T-helper 2 cell treated with Interferon-gamma antibody and Interleukin-4, amounts not matched to agents 5 μg/mL and 100 μg/mL, for 36 hours (primary cell): ENCODE measurements around the gene RANBP6.
"Not testable (repeated sequence)": the region's sequence is repeated elsewhere in the genome, so short reads cannot be mapped to it uniquely, and the experiment has no call there.

Experiments
- DNase-seq: peaks from one replicate; pipeline ENCODE4 v3.0.0; 2021; ENCODE audit warnings: low spot score
- H3K27ac Mint-ChIP-seq: one replicate; pipeline ENCODE4 v1.8.0; 2021; ENCODE audit warnings: mild to moderate bottlenecking, mixed read lengths
- H3K27me3 Mint-ChIP-seq: one replicate; pipeline ENCODE4 v1.8.0; 2021; ENCODE audit warnings: low read depth, mixed read lengths
- H3K36me3 Mint-ChIP-seq: one replicate; pipeline ENCODE4 v1.8.0; 2021; ENCODE audit warnings: low read depth, mixed read lengths
- H3K4me1 Mint-ChIP-seq: one replicate; pipeline ENCODE4 v1.8.0; 2021; ENCODE audit warnings: low read depth, mixed read lengths
- H3K4me3 Mint-ChIP-seq: one replicate; pipeline ENCODE4 v1.8.0; 2022; ENCODE audit warnings: mild to moderate bottlenecking, moderate library complexity, mixed read lengths
- H3K9me3 Mint-ChIP-seq: one replicate; pipeline ENCODE4 v1.8.0; 2021; ENCODE audit warnings: mixed read lengths

The RANBP6 gene

GRCh38 chr9:6015278-6016157 is at the start of gene RANBP6:
Gene RANBP6 (minus strand): TSS chr9:6015624. CDS start chr9:6015607, 17 bp downstream.
- H3K36me3 Mint-ChIP-seq: peaks cover 40% of the 10 kb centered on the region
- H3K27me3 Mint-ChIP-seq: no peaks in the 10 kb centered on the region
- H3K4me1 Mint-ChIP-seq: peaks cover 36% of the 10 kb centered on the region
- H3K4me3 Mint-ChIP-seq: peak within 1 kb of the TSS; percentile 97
- peak; percentile 88 for DNase-seq
- H3K9me3 Mint-ChIP-seq: peaks cover 5% of the 10 kb centered on the region
- peak within 1 kb of the TSS; percentile 98 for H3K27ac Mint-ChIP-seq

GRCh38 chr9:6063146-6063545 is 47.7 kb upstream of the RANBP6 start:
- DNase-seq, H3K36me3 Mint-ChIP-seq, H3K4me3 Mint-ChIP-seq, H3K27ac Mint-ChIP-seq, H3K4me1 Mint-ChIP-seq: not testable (repeated sequence)
- Mint-ChIP-seq H3K27me3 (peaks cover 41% of the 10 kb centered on the region), H3K9me3 (peaks cover 24% of the 10 kb centered on the region)

GRCh38 chr9:6055666-6056065 is 40.2 kb upstream of the RANBP6 start:
- Mint-ChIP-seq H3K9me3 (peaks cover 3% of the 10 kb centered on the region), H3K27ac (no peak overlapping the region), H3K27me3 (peaks cover 31% of the 10 kb centered on the region), H3K4me3 (no peak overlapping the region), H3K4me1 (peaks cover 6% of the 10 kb centered on the region), H3K36me3 (no peaks in the 10 kb centered on the region)
- DNase-seq: no peak

- Mint-ChIP-seq H3K4me3 (no peak overlapping the region), H3K36me3 (no peaks in the 10 kb centered on the region), H3K27me3 (peaks cover 26% of the 10 kb centered on the region), H3K4me1 (peaks cover 6% of the 10 kb centered on the region), H3K27ac (no peak overlapping the region), H3K9me3 (no peaks in the 10 kb centered on the region)
- DNase-seq: peak; percentile 20
Measured at GRCh38 chr9:6055216-6055615, 39.8 kb upstream of the RANBP6 start.

- peak; percentile 27 for DNase-seq
- Mint-ChIP-seq H3K36me3 (no peaks in the 10 kb centered on the region), H3K27me3 (peaks cover 19% of the 10 kb centered on the region), H3K9me3 (no peaks in the 10 kb centered on the region), H3K27ac (no peak overlapping the region), H3K4me3 (no peak overlapping the region), H3K4me1 (peaks cover 11% of the 10 kb centered on the region)
Measured at GRCh38 chr9:6054280-6055099, 39.1 kb upstream of the RANBP6 start.

- no peak overlapping the region for H3K27ac Mint-ChIP-seq
- DNase-seq: no peak
- H3K4me3 Mint-ChIP-seq: no peak overlapping the region
- H3K9me3 Mint-ChIP-seq: no peaks in the 10 kb centered on the region
- peaks cover 7% of the 10 kb centered on the region for H3K27me3 Mint-ChIP-seq
- H3K4me1 Mint-ChIP-seq: peaks cover 11% of the 10 kb centered on the region
- H3K36me3 Mint-ChIP-seq: no peaks in the 10 kb centered on the region
Measured at GRCh38 chr9:6052293-6052919, 37.0 kb upstream of the RANBP6 start.

- no peaks in the 10 kb centered on the region for H3K36me3 Mint-ChIP-seq
- peaks cover 7% of the 10 kb centered on the region for H3K27me3 Mint-ChIP-seq
- H3K27ac Mint-ChIP-seq: no peak overlapping the region
- H3K4me1 Mint-ChIP-seq: peaks cover 10% of the 10 kb centered on the region
- no peaks in the 10 kb centered on the region for H3K9me3 Mint-ChIP-seq
- H3K4me3 Mint-ChIP-seq: no peak overlapping the region
- DNase-seq: no peak
Measured at GRCh38 chr9:6051511-6051950, 36.1 kb upstream of the RANBP6 start.

- Mint-ChIP-seq H3K4me3 (no peak overlapping the region), H3K27me3 (peaks cover 7% of the 10 kb centered on the region), H3K9me3 (no peaks in the 10 kb centered on the region), H3K36me3 (no peaks in the 10 kb centered on the region), H3K4me1 (peaks cover 10% of the 10 kb centered on the region), H3K27ac (peak overlapping the region; percentile 75)
- DNase-seq: peak; percentile 28
Measured at GRCh38 chr9:6049798-6050197, 34.4 kb upstream of the RANBP6 start.

- DNase-seq: no peak
- no peak overlapping the region for H3K4me3 Mint-ChIP-seq
- no peaks in the 10 kb centered on the region for H3K36me3 Mint-ChIP-seq
- no peak overlapping the region for H3K27ac Mint-ChIP-seq
- peaks cover 10% of the 10 kb centered on the region for H3K27me3 Mint-ChIP-seq
- H3K9me3 Mint-ChIP-seq: no peaks in the 10 kb centered on the region
- peaks cover 9% of the 10 kb centered on the region for H3K4me1 Mint-ChIP-seq
Measured at GRCh38 chr9:6048039-6048438, 32.6 kb upstream of the RANBP6 start.

GRCh38 chr9:6047020-6047419 is 31.6 kb upstream of the RANBP6 start:
- Mint-ChIP-seq H3K36me3 (no peaks in the 10 kb centered on the region), H3K9me3 (no peaks in the 10 kb centered on the region), H3K27me3 (peaks cover 16% of the 10 kb centered on the region), H3K27ac (no peak overlapping the region), H3K4me3 (no peak overlapping the region), H3K4me1 (peaks cover 9% of the 10 kb centered on the region)
- DNase-seq: no peak

- H3K36me3 Mint-ChIP-seq: no peaks in the 10 kb centered on the region
- no peak for DNase-seq
- H3K4me1 Mint-ChIP-seq: peaks cover 5% of the 10 kb centered on the region
- H3K27me3 Mint-ChIP-seq: peaks cover 26% of the 10 kb centered on the region
- no peaks in the 10 kb centered on the region for H3K9me3 Mint-ChIP-seq
- H3K4me3 Mint-ChIP-seq: no peak overlapping the region
- no peak overlapping the region for H3K27ac Mint-ChIP-seq
Measured at GRCh38 chr9:6045364-6045763, 29.9 kb upstream of the RANBP6 start.

- Mint-ChIP-seq H3K27me3 (peaks cover 44% of the 10 kb centered on the region), H3K9me3 (no peaks in the 10 kb centered on the region), H3K4me1 (no peaks in the 10 kb centered on the region), H3K36me3 (no peaks in the 10 kb centered on the region), H3K4me3 (no peak overlapping the region), H3K27ac (no peak overlapping the region)
- DNase-seq: no peak
Measured at GRCh38 chr9:6040077-6040476, 24.7 kb upstream of the RANBP6 start.

GRCh38 chr9:6036391-6036790 is 21.0 kb upstream of the RANBP6 start:
- H3K36me3 Mint-ChIP-seq: no peaks in the 10 kb centered on the region
- peaks cover 29% of the 10 kb centered on the region for H3K27me3 Mint-ChIP-seq
- no peaks in the 10 kb centered on the region for H3K4me1 Mint-ChIP-seq
- no peak for DNase-seq
- H3K4me3 Mint-ChIP-seq: no peak overlapping the region
- no peaks in the 10 kb centered on the region for H3K9me3 Mint-ChIP-seq
- no peak overlapping the region for H3K27ac Mint-ChIP-seq

- no peaks in the 10 kb centered on the region for H3K4me1 Mint-ChIP-seq
- peaks cover 21% of the 10 kb centered on the region for H3K27me3 Mint-ChIP-seq
- H3K36me3 Mint-ChIP-seq: no peaks in the 10 kb centered on the region
- no peak overlapping the region for H3K27ac Mint-ChIP-seq
- H3K9me3 Mint-ChIP-seq: no peaks in the 10 kb centered on the region
- no peak overlapping the region for H3K4me3 Mint-ChIP-seq
- DNase-seq: no peak
Measured at GRCh38 chr9:6034954-6035353, 19.5 kb upstream of the RANBP6 start.
